Measurements from ENCODE around the gene MYPN.

MYPN gene

GRCh38 chr10:68251625-68252495, 142.6 kb downstream of the MYPN start:
- no peak overlapping the region for H3K4me3 ChIP-seq (replicated peaks; ENCODE audit: low read depth, low read length)
- no peak for TF ChIP-seq CTCF (IDR thresholded peaks at IDR 0.05; ENCODE audit: low read length, missing control alignments)
- DNase-seq (ENCODE audit: low read depth), result no peak

GRCh38 chr10:68253346-68253745, 144.1 kb downstream of the MYPN start:
- DNase-seq (ENCODE audit: low read depth), result no peak
- H3K4me3 ChIP-seq (replicated peaks; ENCODE audit: low read depth, low read length), result no peak overlapping the region
- TF ChIP-seq CTCF (IDR thresholded peaks at IDR 0.05; ENCODE audit: low read length, missing control alignments), result no peak

GRCh38 chr10:68261132-68261856, 152.0 kb downstream of the MYPN start:
- TF ChIP-seq CTCF (IDR thresholded peaks at IDR 0.05; ENCODE audit: low read length, missing control alignments), result no peak
- no peak overlapping the region for H3K4me3 ChIP-seq (replicated peaks; ENCODE audit: low read depth, low read length)
- no peak for DNase-seq (ENCODE audit: low read depth)

All from fibroblast of pulmonary artery (primary cell).